ENCODE results near the gene PLCD1.
A peak's percentile ranks its signal among the peaks of the same experiment; 100 is the strongest.

Gene PLCD1

GRCh38 chr3:38004415-38005075 lies 24.9 kb downstream of the PLCD1 start:
- no peak for DNase-seq (ENCODE audit: low read depth)
- no peak overlapping the region for H3K4me3 ChIP-seq (ENCODE audit: control insufficient read depth, low read depth, low read length)
- TF ChIP-seq CTCF (IDR thresholded peaks at IDR 0.05; ENCODE audit: control insufficient read depth, insufficient read depth, low read depth, low read length, missing control alignments), result peak; percentile 82

- TF ChIP-seq CTCF (IDR thresholded peaks at IDR 0.05; ENCODE audit: control insufficient read depth, insufficient read depth, low read depth, low read length, missing control alignments), result no peak
- DNase-seq (ENCODE audit: low read depth), result no peak
Measured at GRCh38 chr3:38003817-38004414, 25.5 kb downstream of the PLCD1 start.

DNA sequence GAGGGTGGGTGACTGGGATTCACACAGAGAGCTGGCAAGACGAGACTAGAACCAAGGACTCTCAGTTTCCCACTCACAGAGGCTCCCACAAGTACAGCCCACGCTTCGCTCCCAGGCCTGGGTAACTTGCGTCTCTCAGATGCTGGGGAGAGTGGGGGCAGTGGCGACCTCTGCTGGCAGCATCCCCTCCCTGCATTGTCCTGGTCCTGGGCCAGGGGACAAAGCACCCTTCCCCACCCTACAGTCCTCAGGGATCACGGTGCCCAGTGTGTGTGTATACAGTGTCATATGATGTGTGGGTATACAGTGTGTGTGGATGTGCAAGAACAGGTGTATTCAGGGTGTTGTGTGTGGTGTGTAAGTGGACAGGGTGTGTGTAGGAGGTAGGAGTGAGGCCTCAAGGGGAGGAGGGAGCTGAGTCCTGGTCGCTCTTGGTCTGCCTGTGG lies 26.0 kb downstream of the PLCD1 start:
- no peak for DNase-seq (ENCODE audit: low read depth)
- no peak overlapping the region for H3K4me3 ChIP-seq (ENCODE audit: control insufficient read depth, low read depth, low read length)
- peak; percentile 87 for TF ChIP-seq CTCF (IDR thresholded peaks at IDR 0.05; ENCODE audit: control insufficient read depth, insufficient read depth, low read depth, low read length, missing control alignments)

More at GRCh38 chr3:38003817-38004414, 25.5 kb downstream of the PLCD1 start:
- H3K4me3 ChIP-seq (ENCODE audit: control insufficient read depth, low read depth, low read length), result no peak overlapping the region

DNA sequence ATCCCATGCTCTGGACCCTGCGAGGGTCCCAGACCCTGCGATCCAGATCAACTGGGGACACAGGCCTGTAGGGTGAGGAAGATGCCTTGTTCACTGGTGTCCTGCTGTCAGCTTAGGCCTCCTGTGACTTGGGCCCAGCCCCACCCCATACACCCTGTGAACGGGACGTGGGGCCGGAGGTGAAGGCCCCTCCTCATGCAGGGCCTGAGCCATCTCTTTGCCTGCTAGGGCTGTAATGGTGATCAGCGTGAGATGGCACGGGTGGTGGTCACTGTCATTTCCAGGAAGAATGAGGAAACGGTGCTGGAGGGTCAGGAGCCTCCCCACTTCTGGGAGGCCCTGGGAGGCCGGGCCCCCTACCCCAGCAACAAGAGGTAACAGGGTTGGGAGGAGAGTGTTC lies 26.5 kb downstream of the PLCD1 start:
- no peak overlapping the region for H3K4me3 ChIP-seq (ENCODE audit: control insufficient read depth, low read depth, low read length)
- no peak for DNase-seq (ENCODE audit: low read depth)
- TF ChIP-seq CTCF (IDR thresholded peaks at IDR 0.05; ENCODE audit: control insufficient read depth, insufficient read depth, low read depth, low read length, missing control alignments), result no peak

DNA sequence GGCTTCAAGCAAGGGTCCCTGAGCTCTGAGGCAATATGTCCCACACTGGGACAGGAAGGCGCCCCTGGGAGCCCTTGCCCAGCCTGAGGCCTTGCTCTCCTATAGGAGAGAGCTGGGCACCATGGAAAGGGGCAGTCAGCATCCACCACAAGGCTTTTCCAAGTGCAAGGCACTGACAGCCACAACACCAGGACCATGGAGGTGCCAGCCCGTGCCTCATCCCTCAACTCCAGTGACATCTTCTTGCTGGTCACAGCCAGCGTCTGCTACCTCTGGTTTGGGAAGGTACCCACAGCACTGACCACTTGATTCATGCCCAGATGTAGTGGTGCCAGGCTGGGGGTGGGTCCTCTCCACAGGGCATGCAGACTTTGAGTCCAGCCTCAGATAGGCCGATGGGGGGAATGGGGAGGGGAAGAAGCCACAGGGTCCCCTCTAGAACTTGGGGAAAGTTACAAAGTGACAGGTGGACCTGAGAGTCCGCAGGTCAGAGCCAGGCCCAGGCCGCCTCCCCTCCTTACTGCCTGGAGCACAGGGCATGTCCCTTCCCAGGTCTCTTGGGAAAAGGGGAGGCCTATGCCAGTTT lies 27.1 kb downstream of the PLCD1 start:
- H3K4me3 ChIP-seq (ENCODE audit: control insufficient read depth, low read depth, low read length), result no peak overlapping the region
- TF ChIP-seq CTCF (IDR thresholded peaks at IDR 0.05; ENCODE audit: control insufficient read depth, insufficient read depth, low read depth, low read length, missing control alignments), result no peak
- DNase-seq (ENCODE audit: low read depth), result no peak

- no peak for DNase-seq (ENCODE audit: low read depth)
Measured at GRCh38 chr3:38001456-38002081, 27.9 kb downstream of the PLCD1 start.

More at GRCh38 chr3:38001456-38002081, 27.9 kb downstream of the PLCD1 start:
- H3K4me3 ChIP-seq (ENCODE audit: control insufficient read depth, low read depth, low read length), result no peak overlapping the region
- no peak for TF ChIP-seq CTCF (IDR thresholded peaks at IDR 0.05; ENCODE audit: control insufficient read depth, insufficient read depth, low read depth, low read length, missing control alignments)
